Mesendoderm (in vitro differentiated cells): Measurements from ENCODE around the gene PRSS56.
A peak's percentile ranks its signal among the peaks of the same experiment; 100 is the strongest.

Experiments
- DNase-seq: peaks from one replicate; pipeline ENCODE4 v3.0.0; 2013
- H2AK5ac ChIP-seq: 2 replicates; pipeline ENCODE4 v1.6.1; 2013; ENCODE audit warnings: low read length, inconsistent platforms
- H2BK120ac ChIP-seq: 2 replicates; pipeline ENCODE4 v1.6.1; 2013; ENCODE audit warnings: low read depth, mild to moderate bottlenecking, low read length, moderate library complexity, mixed read lengths
- H2BK15ac ChIP-seq: replicated peaks from 2 replicates; pipeline ENCODE4 v1.6.1; 2013; ENCODE audit warnings: low read depth, mild to moderate bottlenecking, moderate library complexity
- H2BK5ac ChIP-seq: 2 replicates; pipeline ENCODE4 v1.6.1; 2013; ENCODE audit warnings: low read length, inconsistent platforms
- H3K18ac ChIP-seq: 2 replicates; pipeline ENCODE4 v1.6.1; 2013; ENCODE audit warnings: mild to moderate bottlenecking, low read length, mixed read lengths
- H3K23ac ChIP-seq: one replicate; pipeline ENCODE4 v1.6.1; 2013; ENCODE audit warnings: low read length
- H3K27ac ChIP-seq: 2 replicates; pipeline ENCODE4 v1.5.1; 2013; ENCODE audit warnings: low read depth, mild to moderate bottlenecking, inconsistent platforms, low read length, moderate library complexity
- H3K27me3 ChIP-seq: 2 replicates; pipeline ENCODE4 v1.6.1; 2013; ENCODE audit warnings: low read length, control low read depth, mild to moderate bottlenecking, inconsistent platforms; ENCODE audit not compliant: insufficient read depth, poor library complexity
- H3K36me3 ChIP-seq: 2 replicates; pipeline ENCODE4 v1.6.1; 2013; ENCODE audit warnings: low read length, inconsistent platforms; ENCODE audit not compliant: control insufficient read depth, insufficient read depth
- H3K4ac ChIP-seq: one replicate; pipeline ENCODE4 v1.6.1; 2013; ENCODE audit warnings: low read depth, mild to moderate bottlenecking, low read length, moderate library complexity
- H3K4me1 ChIP-seq: 2 replicates; pipeline ENCODE4 v1.6.1; 2013; ENCODE audit warnings: low read depth, low read length, inconsistent platforms; ENCODE audit not compliant: control insufficient read depth
- H3K4me2 ChIP-seq: 2 replicates; pipeline ENCODE4 v1.6.1; 2013; ENCODE audit warnings: low read length
- H3K4me3 ChIP-seq: 2 replicates; pipeline ENCODE4 v1.5.1; 2013; ENCODE audit warnings: mild to moderate bottlenecking, low read length
- H3K56ac ChIP-seq: one replicate; pipeline ENCODE4 v1.6.1; 2013; ENCODE audit warnings: low read length
- H3K79me1 ChIP-seq: 2 replicates; pipeline ENCODE4 v1.6.1; 2013; ENCODE audit warnings: low read length, inconsistent platforms
- H3K79me2 ChIP-seq: 2 replicates; pipeline ENCODE4 v1.6.1; 2013; ENCODE audit warnings: mild to moderate bottlenecking, low read length; ENCODE audit not compliant: control insufficient read depth, insufficient read depth
- H3K9ac ChIP-seq: 2 replicates; pipeline ENCODE4 v1.6.1; 2013; ENCODE audit warnings: low read length, inconsistent platforms
- H4K5ac ChIP-seq: one replicate; pipeline ENCODE4 v1.6.1; 2013; ENCODE audit warnings: low read length
- H4K8ac ChIP-seq: one replicate; pipeline ENCODE4 v1.6.1; 2013; ENCODE audit warnings: low read depth, mild to moderate bottlenecking, control low read depth, low read length, moderate library complexity
- WGBS: extraction: QIAGEN DNeasy Blood & Tissue Kit; methylation state at CpG from one replicate; pipeline ENCODE4 v1.1.7; 2013; ENCODE audit warnings: low lambda C conversion rate, missing lambda C conversion rate; ENCODE audit not compliant: insufficient coverage; ENCODE audit errors: extremely low coverage; 5-methylcytosine and 5-hydroxymethylcytosine counted together

Gene PRSS56

DNA sequence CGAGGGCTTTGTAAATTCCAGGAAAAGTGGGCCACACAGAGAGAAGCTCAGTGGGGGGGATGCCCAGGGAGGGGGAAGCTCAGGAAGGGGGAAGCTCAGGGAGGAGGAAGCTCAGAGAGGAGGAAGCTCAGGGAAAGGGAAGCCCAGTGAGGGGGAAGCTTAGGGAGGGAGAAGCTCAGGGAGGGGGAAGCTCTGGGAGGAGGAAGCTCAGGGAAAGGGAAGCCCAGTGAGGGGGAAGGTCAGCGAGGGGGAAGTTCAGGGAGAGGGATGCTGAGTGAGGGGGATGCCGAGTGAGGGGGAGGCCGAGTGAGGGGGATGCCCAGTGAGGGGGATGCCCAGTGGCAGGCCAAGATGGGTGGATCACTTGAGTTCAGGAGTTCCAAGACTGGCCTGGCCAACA lies 18.5 kb downstream of the PRSS56 start:
- H3K4me3 ChIP-seq = no peak overlapping the region
- H3K4me2 ChIP-seq = no peak overlapping the region
- H3K56ac ChIP-seq = no peak overlapping the region
- no peaks in the 10 kb centered on the region for H3K27me3 ChIP-seq
- H3K79me1 ChIP-seq = no peaks in the 10 kb centered on the region
- H4K5ac ChIP-seq = no peak overlapping the region
- H4K8ac ChIP-seq = no peak overlapping the region
- H3K4ac ChIP-seq = no peak overlapping the region
- no peaks in the 10 kb centered on the region for H3K79me2 ChIP-seq
- H3K9ac ChIP-seq = no peak overlapping the region
- H2BK120ac ChIP-seq = no peak overlapping the region
- H3K36me3 ChIP-seq = no peaks in the 10 kb centered on the region
- WGBS = no CpG with 5 or more reads among the region's 4 CpGs
- H3K23ac ChIP-seq = no peak overlapping the region
- peak; percentile 29 for DNase-seq
- H2AK5ac ChIP-seq = no peak overlapping the region
- H3K27ac ChIP-seq = no peak overlapping the region
- H3K4me1 ChIP-seq = peaks cover 2% of the 10 kb centered on the region
- no peak overlapping the region for H2BK15ac ChIP-seq
- no peak overlapping the region for H2BK5ac ChIP-seq
- no peak overlapping the region for H3K18ac ChIP-seq

DNA sequence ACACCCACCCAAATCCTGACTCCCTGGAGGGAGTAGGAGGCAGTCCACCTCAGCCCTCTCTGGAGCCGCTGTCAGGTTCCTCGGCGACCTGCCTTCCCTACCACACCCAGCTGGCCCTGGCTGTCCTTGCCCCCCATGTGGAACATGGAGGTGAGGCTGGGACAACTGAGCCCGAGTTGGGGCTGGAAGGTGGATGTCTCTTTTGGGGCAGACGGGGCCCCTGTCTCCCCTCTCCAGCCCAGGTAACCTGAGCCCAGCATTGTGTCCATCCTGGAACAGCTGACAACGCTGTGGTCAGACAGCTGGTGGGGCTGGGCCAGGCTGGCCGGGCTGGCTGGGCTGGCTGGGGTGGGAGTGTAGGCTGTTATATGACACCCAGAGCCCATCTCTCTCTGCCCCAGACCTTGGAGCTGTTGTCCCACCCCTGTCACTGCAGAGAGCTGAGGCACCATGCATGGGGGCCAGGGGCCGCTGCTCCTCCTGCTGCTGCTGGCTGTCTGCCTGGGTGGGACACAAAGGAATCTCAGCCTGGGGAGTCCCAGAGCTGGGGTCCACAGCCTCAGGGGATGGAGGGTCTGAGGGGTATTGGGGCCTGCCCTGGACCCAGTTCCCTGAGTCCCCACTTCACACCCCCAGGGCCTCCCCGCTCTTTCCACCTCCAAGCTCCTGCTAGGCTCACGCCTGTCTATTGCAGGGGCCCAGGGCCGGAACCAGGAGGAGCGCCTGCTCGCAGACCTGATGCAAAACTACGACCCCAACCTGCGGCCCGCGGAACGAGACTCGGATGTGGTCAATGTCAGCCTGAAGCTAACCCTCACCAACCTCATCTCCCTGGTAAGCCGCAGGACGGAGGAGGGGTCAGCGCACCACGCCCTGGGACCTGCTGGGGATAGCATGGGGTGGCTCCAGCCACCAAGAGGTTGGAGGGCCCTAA lies 19.4 kb downstream of the PRSS56 start, which contains the start of gene CHRNG:
Gene CHRNG (plus strand): TSS at position 395 of the 934 bp plus-strand sequence. CDS start 56 bp downstream, at position 451.
- H3K79me2 ChIP-seq = no peaks in the 10 kb centered on the region
- H3K56ac ChIP-seq = peak within 1 kb of the TSS; percentile 25
- H3K4me1 ChIP-seq = peaks cover 2% of the 10 kb centered on the region
- no peaks in the 10 kb centered on the region for H3K27me3 ChIP-seq
- no peak within 1 kb of the TSS for H4K8ac ChIP-seq
- H3K4ac ChIP-seq = no peak within 1 kb of the TSS
- no peak within 1 kb of the TSS for H3K27ac ChIP-seq
- no peaks in the 10 kb centered on the region for H3K36me3 ChIP-seq
- no peak within 1 kb of the TSS for H4K5ac ChIP-seq
- no CpG with 5 or more reads among the region's 23 CpGs for WGBS
- H3K23ac ChIP-seq = peak within 1 kb of the TSS; percentile 45
- no peak within 1 kb of the TSS for H3K4me3 ChIP-seq
- H2AK5ac ChIP-seq = no peak within 1 kb of the TSS
- no peak within 1 kb of the TSS for H2BK15ac ChIP-seq
- no peak for DNase-seq
- no peak within 1 kb of the TSS for H3K4me2 ChIP-seq
- H2BK120ac ChIP-seq = no peak within 1 kb of the TSS
- H2BK5ac ChIP-seq = no peak within 1 kb of the TSS
- no peak within 1 kb of the TSS for H3K18ac ChIP-seq
- H3K9ac ChIP-seq = no peak within 1 kb of the TSS
- no peaks in the 10 kb centered on the region for H3K79me1 ChIP-seq

DNA sequence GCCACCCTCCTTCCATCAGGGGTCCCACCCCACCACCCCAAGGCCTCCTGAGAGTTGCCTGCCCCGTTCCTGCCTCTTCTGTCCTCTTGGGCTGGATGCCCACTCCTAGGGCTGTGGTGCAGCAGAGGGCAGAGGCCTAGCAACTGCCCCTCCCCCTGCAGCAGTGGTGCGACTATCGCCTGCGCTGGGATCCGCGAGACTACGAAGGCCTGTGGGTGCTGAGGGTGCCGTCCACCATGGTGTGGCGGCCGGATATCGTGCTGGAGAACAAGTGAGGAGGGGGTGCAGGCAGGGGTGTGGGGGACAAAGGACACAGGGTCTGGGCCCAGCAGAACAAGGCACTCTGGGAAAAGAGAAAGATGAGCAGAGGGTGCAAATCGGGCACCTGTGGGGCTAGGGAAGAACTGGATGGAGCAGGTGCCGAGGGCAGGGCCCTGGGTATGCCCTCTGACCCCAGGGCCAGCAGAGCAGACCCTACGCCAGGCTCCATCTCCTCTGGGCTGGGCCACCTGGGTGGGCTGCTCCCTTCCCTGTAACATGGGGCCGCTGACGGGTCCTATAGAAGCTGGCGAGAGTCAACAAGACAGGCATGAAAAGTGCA lies 20.4 kb downstream of the PRSS56 start:
- H3K27me3 ChIP-seq = no peaks in the 10 kb centered on the region
- no peak overlapping the region for H2BK15ac ChIP-seq
- no peaks in the 10 kb centered on the region for H3K36me3 ChIP-seq
- no peak overlapping the region for H4K8ac ChIP-seq
- no peaks in the 10 kb centered on the region for H3K79me2 ChIP-seq
- no peak overlapping the region for H3K27ac ChIP-seq
- no peak overlapping the region for H2BK5ac ChIP-seq
- H3K56ac ChIP-seq = no peak overlapping the region
- no peak overlapping the region for H3K4me2 ChIP-seq
- no peak for DNase-seq
- H3K18ac ChIP-seq = no peak overlapping the region
- H2AK5ac ChIP-seq = no peak overlapping the region
- H2BK120ac ChIP-seq = no peak overlapping the region
- H3K23ac ChIP-seq = no peak overlapping the region
- H3K4me1 ChIP-seq = peaks cover 2% of the 10 kb centered on the region
- no peaks in the 10 kb centered on the region for H3K79me1 ChIP-seq
- no peak overlapping the region for H3K9ac ChIP-seq
- no peak overlapping the region for H4K5ac ChIP-seq
- no peak overlapping the region for H3K4ac ChIP-seq
- no CpG with 5 or more reads among the region's 17 CpGs for WGBS
- no peak overlapping the region for H3K4me3 ChIP-seq

DNA sequence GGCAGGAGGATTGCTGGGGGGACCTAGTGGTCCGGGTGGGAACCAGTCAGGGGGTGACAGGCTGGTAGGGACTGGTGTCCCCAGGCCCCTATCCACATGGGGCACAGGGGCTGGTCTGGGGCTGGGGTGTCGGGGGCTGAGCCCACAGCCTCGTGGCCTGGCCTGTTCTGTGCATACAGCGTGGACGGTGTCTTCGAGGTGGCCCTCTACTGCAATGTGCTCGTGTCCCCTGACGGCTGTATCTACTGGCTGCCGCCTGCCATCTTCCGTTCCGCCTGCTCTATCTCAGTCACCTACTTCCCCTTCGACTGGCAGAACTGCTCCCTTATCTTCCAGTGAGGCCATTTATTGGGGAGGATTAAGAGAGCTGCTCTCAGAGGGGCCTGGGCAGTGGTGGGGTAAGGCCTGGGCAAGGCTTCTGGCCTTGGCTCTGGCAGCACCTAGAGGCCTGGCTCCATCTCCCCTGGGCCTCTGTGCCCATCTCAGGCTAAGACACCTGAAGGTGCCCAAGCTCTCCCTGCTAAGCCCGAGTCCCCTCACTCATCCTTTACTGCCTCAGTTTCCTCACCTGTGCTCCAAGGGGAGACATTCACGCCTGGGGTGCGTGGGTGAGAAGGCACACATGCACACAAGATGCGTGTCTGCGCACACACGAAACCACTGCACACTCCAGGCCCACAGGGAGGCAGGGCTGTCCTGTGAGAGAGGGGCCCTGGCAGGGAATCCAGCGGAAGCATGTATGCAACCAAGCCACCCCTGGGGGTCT lies 21.2 kb downstream of the PRSS56 start:
- Histone ChIP-seq H3K9ac (no peak overlapping the region), H4K8ac (no peak overlapping the region), H3K4me1 (peaks cover 2% of the 10 kb centered on the region), H3K27ac (no peak overlapping the region), H2BK5ac (no peak overlapping the region), H3K56ac (no peak overlapping the region), H2AK5ac (no peak overlapping the region), H3K4me3 (no peak overlapping the region), H3K4me2 (no peak overlapping the region), H3K79me1 (peaks cover 1% of the 10 kb centered on the region), H4K5ac (no peak overlapping the region), H3K18ac (no peak overlapping the region), H3K23ac (no peak overlapping the region), H2BK15ac (no peak overlapping the region), H3K36me3 (no peaks in the 10 kb centered on the region), H2BK120ac (no peak overlapping the region), H3K79me2 (no peaks in the 10 kb centered on the region), H3K27me3 (no peaks in the 10 kb centered on the region), H3K4ac (no peak overlapping the region)
- no CpG with 5 or more reads among the region's 19 CpGs for WGBS
- no peak for DNase-seq

DNA sequence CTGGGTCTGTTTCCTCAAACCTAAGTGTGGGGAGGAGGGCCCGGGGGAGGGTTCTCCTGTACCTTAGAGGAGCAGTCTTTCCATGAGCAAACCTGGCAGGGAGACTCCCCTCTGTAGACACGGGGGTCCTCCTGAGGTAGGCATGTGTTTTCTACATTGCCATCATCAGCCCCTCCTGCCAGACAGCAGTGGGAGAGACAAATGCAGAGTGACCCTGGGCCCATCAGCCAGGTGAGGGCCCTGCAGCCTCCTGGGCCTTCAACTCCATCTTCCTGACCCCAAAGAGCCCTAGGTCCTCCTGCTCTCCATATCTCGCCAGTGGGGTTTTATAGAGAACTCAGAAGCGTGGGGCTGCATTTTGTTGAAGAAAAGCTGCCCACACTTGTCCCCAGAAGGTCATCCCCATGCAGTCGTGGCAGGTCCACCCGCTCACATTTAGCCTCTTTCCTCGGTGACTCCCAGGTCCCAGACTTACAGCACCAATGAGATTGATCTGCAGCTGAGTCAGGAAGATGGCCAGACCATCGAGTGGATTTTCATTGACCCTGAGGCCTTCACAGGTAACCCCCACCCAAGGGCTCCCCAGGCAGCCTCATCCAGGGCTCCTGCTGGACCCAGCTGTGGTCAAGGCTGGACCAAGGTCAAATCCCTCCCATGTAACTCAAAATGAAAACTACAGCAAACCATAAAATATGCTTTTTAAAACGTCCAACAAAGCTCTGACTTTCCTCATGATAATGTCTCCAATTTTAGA lies 21.9 kb downstream of the PRSS56 start:
- H3K27ac ChIP-seq = no peak overlapping the region
- no peak overlapping the region for H3K4ac ChIP-seq
- no peak overlapping the region for H4K8ac ChIP-seq
- H3K56ac ChIP-seq = no peak overlapping the region
- no peak overlapping the region for H2AK5ac ChIP-seq
- WGBS = no CpG with 5 or more reads among the region's 9 CpGs
- no peak overlapping the region for H3K18ac ChIP-seq
- no peak overlapping the region for H2BK5ac ChIP-seq
- H3K36me3 ChIP-seq = no peaks in the 10 kb centered on the region
- H3K4me3 ChIP-seq = no peak overlapping the region
- H3K23ac ChIP-seq = no peak overlapping the region
- H4K5ac ChIP-seq = no peak overlapping the region
- peaks cover 3% of the 10 kb centered on the region for H3K79me1 ChIP-seq
- no peak overlapping the region for H2BK15ac ChIP-seq
- H3K27me3 ChIP-seq = no peaks in the 10 kb centered on the region
- H2BK120ac ChIP-seq = no peak overlapping the region
- H3K79me2 ChIP-seq = no peaks in the 10 kb centered on the region
- H3K4me1 ChIP-seq = peaks cover 2% of the 10 kb centered on the region
- H3K4me2 ChIP-seq = no peak overlapping the region
- H3K9ac ChIP-seq = no peak overlapping the region
- DNase-seq = no peak
